ENCODE data around the gene PTPRO. TPM values are rescaled to one million over a fixed set of nuclear protein-coding genes. Genes with fewer than 3 reads are reported as not detected.

The PTPRO gene
- total RNA-seq, 1 experiment from 2014 or later: 2.8 TPM

DNA sequence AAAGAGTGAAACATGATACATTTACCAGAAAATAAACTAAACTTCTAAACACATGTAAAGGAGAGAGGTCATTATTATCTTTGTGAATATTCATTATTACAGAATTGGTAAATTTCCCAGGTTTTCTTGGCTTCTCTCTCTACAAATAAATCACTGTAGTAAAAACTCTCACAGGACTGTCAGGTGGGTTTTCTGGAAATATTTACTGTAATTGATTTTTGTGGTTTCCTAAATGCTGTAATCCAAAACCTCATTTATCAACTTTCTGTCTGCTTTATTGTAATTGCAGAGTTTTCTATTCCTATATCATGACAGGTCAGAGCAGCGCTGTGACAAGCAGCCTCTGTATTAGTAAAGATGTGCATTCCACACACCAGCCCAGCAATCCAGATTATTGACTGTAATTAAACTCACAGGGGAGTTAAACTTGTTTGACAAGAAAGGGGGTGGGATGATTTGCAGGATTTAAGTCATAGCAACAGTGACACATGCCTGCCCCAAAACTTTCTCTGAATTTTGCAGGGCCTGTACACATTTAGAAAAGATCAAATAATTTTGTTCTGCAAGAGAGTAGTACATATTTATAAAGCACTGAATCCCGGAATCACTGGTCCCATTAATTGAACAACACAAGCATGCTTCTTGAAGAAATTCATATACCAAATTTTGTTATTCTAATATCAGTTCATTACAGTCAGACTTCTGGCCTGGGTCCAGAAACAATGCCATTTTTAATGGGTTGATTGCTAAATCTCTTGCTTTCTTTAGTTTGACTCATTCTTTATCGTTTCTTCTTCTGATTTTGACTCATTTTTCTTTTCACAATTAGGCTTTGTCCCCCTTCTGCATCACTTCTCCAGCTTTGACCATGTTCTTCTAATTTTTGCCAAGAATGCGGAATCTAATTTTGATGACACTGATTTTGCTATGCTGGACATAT is 42.2 kb downstream of the PTPRO start:
- Histone ChIP-seq H3K4me3 (ENCODE audit: low read depth, low read length, poor library complexity, severe bottlenecking) (no peak overlapping the region), H3K4me1 (ENCODE audit: insufficient read depth, low read length, poor library complexity, severe bottlenecking) (peaks cover 14% of the 10 kb centered on the region), H3K36me3 (ENCODE audit: insufficient read depth, low read length, poor library complexity, severe bottlenecking) (no peaks in the 10 kb centered on the region), H3K9me3 (ENCODE audit: low read depth, low read length, poor library complexity, severe bottlenecking) (no peaks in the 10 kb centered on the region), H3K27ac (ENCODE audit: low read depth, low read length, poor library complexity, severe bottlenecking) (no peak overlapping the region), H3K27me3 (replicated peaks; ENCODE audit: insufficient read depth, low read depth, low read length, poor library complexity) (no peaks in the 10 kb centered on the region)
- ChIA-PET POLR2A (ENCODE audit: low non-redundant PET) (no interaction called here), CTCF (no interaction called here)
- no peak for TF ChIP-seq EZH2 (IDR thresholded peaks at IDR 0.05; ENCODE audit: borderline replicate concordance, low read depth, low read length, poor library complexity, severe bottlenecking)
- TF ChIP-seq, protein P1, sequence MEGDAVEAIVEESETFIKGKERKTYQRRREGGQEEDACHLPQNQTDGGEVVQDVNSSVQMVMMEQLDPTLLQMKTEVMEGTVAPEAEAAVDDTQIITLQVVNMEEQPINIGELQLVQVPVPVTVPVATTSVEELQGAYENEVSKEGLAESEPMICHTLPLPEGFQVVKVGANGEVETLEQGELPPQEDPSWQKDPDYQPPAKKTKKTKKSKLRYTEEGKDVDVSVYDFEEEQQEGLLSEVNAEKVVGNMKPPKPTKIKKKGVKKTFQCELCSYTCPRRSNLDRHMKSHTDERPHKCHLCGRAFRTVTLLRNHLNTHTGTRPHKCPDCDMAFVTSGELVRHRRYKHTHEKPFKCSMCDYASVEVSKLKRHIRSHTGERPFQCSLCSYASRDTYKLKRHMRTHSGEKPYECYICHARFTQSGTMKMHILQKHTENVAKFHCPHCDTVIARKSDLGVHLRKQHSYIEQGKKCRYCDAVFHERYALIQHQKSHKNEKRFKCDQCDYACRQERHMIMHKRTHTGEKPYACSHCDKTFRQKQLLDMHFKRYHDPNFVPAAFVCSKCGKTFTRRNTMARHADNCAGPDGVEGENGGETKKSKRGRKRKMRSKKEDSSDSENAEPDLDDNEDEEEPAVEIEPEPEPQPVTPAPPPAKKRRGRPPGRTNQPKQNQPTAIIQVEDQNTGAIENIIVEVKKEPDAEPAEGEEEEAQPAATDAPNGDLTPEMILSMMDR (conservative IDR thresholded peaks at IDR 0.05; ENCODE audit: low read depth, low read length): no peak
- intact Hi-C loops (cut with micrococcal nuclease; ENCODE audit: unreplicated experiment): no loop called here
- BruUV-seq (replicated peaks): no TSS peak
- peak; percentile 29 for DNase-seq (ENCODE audit: low spot score)

DNA sequence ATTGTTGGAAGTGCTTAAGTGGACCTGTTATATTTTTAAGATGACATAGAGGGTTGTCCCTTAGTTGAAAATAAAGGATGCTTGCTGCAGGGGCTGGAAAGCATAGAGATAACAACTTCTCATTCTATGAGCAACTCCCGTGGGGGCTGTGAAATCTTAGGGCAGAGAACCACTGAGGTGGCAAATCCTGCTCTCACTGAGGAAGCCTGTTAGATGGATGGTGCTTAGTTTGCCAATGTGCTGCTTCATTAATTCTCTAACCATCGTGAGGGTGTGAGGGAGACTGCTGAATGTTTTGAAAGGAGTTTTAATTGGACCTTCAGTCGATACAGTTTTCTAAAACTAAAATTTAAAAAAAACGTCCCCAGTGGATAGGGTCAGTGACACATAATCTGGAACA is 46.5 kb downstream of the PTPRO start:
- BruUV-seq (replicated peaks): no TSS peak
- no peak overlapping the region for H3K27ac ChIP-seq (ENCODE audit: low read depth, low read length, poor library complexity, severe bottlenecking)
- intact Hi-C loops (cut with micrococcal nuclease; ENCODE audit: unreplicated experiment): no loop called here
- H3K36me3 ChIP-seq (ENCODE audit: insufficient read depth, low read length, poor library complexity, severe bottlenecking): no peaks in the 10 kb centered on the region
- TF ChIP-seq, protein P1 (conservative IDR thresholded peaks at IDR 0.05; ENCODE audit: low read depth, low read length): no peak
- no peak for TF ChIP-seq EZH2 (IDR thresholded peaks at IDR 0.05; ENCODE audit: borderline replicate concordance, low read depth, low read length, poor library complexity, severe bottlenecking)
- H3K4me3 ChIP-seq (ENCODE audit: low read depth, low read length, poor library complexity, severe bottlenecking): no peak overlapping the region
- peaks cover 14% of the 10 kb centered on the region for H3K4me1 ChIP-seq (ENCODE audit: insufficient read depth, low read length, poor library complexity, severe bottlenecking)
- CTCF ChIA-PET: no interaction called here
- POLR2A ChIA-PET (ENCODE audit: low non-redundant PET): no interaction called here
- peak; percentile 4 for DNase-seq (ENCODE audit: low spot score)
- no peaks in the 10 kb centered on the region for H3K27me3 ChIP-seq (replicated peaks; ENCODE audit: insufficient read depth, low read depth, low read length, poor library complexity)
- H3K9me3 ChIP-seq (ENCODE audit: low read depth, low read length, poor library complexity, severe bottlenecking): no peaks in the 10 kb centered on the region

DNA sequence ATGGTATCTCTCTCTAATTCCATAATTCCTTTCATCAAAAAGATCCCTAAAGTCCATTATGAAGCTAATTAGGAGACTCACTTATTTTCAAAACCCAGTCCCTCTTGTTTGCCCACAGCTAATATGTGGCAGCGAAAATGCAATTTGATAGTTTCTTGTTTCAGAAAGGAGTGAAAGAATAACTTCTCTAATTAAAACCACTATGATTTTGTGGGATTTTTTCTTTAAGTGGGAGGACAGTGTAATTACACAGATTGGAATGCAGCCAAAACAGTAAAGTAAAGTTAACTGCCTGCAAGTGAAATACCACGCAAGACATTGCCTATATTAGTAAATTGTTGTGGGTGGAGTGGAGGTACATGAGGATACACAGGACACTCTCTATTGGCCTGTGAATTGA is 50.0 kb downstream of the PTPRO start:
- H3K9me3 ChIP-seq (ENCODE audit: low read depth, low read length, poor library complexity, severe bottlenecking): peaks cover 6% of the 10 kb centered on the region
- H3K36me3 ChIP-seq (ENCODE audit: insufficient read depth, low read length, poor library complexity, severe bottlenecking): no peaks in the 10 kb centered on the region
- intact Hi-C loops (cut with micrococcal nuclease; ENCODE audit: unreplicated experiment): no loop called here
- H3K4me1 ChIP-seq (ENCODE audit: insufficient read depth, low read length, poor library complexity, severe bottlenecking): no peaks in the 10 kb centered on the region
- peak; percentile 6 for DNase-seq (ENCODE audit: low spot score)
- no peaks in the 10 kb centered on the region for H3K27me3 ChIP-seq (replicated peaks; ENCODE audit: insufficient read depth, low read depth, low read length, poor library complexity)
- no peak for TF ChIP-seq EZH2 (IDR thresholded peaks at IDR 0.05; ENCODE audit: borderline replicate concordance, low read depth, low read length, poor library complexity, severe bottlenecking)
- TF ChIP-seq, protein P1 (conservative IDR thresholded peaks at IDR 0.05; ENCODE audit: low read depth, low read length): no peak
- no TSS peak for BruUV-seq (replicated peaks)
- no peak overlapping the region for H3K27ac ChIP-seq (ENCODE audit: low read depth, low read length, poor library complexity, severe bottlenecking)
- POLR2A ChIA-PET (ENCODE audit: low non-redundant PET): no interaction called here
- no peak overlapping the region for H3K4me3 ChIP-seq (ENCODE audit: low read depth, low read length, poor library complexity, severe bottlenecking)
- CTCF ChIA-PET: no interaction called here

All from A673 (cell line).